HL-60 (cell line): ENCODE data around the gene EXOSC2.

ENCODE experiments used
- DNase-seq, 2 experiments: peaks; one replicate each; pipeline ENCODE4 v3.0.0-alpha.2; 2010 to 2020; ENCODE audit warnings: low read depth in 1 of 2, low spot score in 1 of 2
- H3K27ac ChIP-seq: fragments of 250-450 bp; sonication (Bioruptor Pico); replicated peaks from 2 replicates; pipeline ENCODE4 v1.5.1; 2020; ENCODE audit warnings: mild to moderate bottlenecking, moderate library complexity
- H3K27me3 ChIP-seq: fragments of 250-450 bp; sonication (Bioruptor Pico); 2 replicates; pipeline ENCODE4 v1.5.1; 2021; ENCODE audit warnings: mild to moderate bottlenecking, moderate library complexity; ENCODE audit not compliant: insufficient read depth, poor library complexity, severe bottlenecking
- H3K4me3 ChIP-seq: replicated peaks from 2 replicates; pipeline ENCODE4 v1.5.1; 2011; ENCODE audit warnings: mild to moderate bottlenecking, control low read depth, low read length; ENCODE audit not compliant: insufficient read depth
- CTCF ChIP-seq: IDR thresholded peaks from one replicate; pipeline ENCODE4 v1.5.1; 2011; ENCODE audit warnings: low read length, control low read depth, inconsistent platforms; ENCODE audit not compliant: insufficient read depth
- GABPA ChIP-seq: IDR thresholded peaks from 2 replicates; pipeline ENCODE4 v1.6.1; 2012; ENCODE audit warnings: low read depth
- POLR2AphosphoS5 ChIP-seq: IDR thresholded peaks from 2 replicates; pipeline ENCODE4 v1.6.1; 2012; ENCODE audit warnings: low read depth
- REST ChIP-seq: IDR thresholded peaks from 2 replicates; pipeline ENCODE4 v1.6.1; 2012; ENCODE audit warnings: low read depth; ENCODE audit not compliant: insufficient replicate concordance
- SPI1 ChIP-seq: IDR thresholded peaks from 2 replicates; pipeline ENCODE4 v1.6.1; 2012; ENCODE audit warnings: low read depth, mild to moderate bottlenecking, borderline replicate concordance

Gene EXOSC2

GRCh38 chr9:130672933-130673615 lies 20.5 kb upstream of the EXOSC2 start:
- no peak for DNase-seq
- no peak overlapping the region for H3K4me3 ChIP-seq
- no peak overlapping the region for H3K27ac ChIP-seq
- no peak for TF ChIP-seq SPI1
- TF ChIP-seq CTCF: no peak
- no peak for TF ChIP-seq POLR2AphosphoS5
- no peak for TF ChIP-seq REST
- no peak for TF ChIP-seq GABPA
- no peaks in the 10 kb centered on the region for H3K27me3 ChIP-seq

DNA sequence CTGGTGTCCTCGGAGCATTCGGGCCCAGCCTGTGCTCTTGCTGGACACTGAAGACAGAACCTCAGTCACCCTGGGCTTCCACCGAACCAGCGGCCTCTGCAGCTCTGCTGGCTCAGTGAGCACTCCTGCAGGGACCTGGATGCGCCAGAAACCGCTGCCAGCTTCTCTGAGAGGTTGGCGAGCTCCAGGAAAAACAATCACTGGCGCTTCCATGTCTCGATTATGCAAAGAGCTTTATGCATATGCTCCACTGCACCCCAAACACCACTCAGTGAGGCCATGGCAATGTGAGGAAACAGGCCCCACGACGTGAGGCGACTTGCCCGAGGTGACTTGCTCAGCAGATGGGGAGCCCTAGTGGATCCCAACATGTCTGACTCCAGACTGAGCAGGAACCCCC lies 18.2 kb upstream of the EXOSC2 start:
- TF ChIP-seq SPI1: no peak
- TF ChIP-seq POLR2AphosphoS5: no peak
- TF ChIP-seq GABPA: no peak
- no peak for TF ChIP-seq CTCF
- TF ChIP-seq REST: no peak
- DNase-seq: no peak
- Histone ChIP-seq H3K4me3 (no peak overlapping the region), H3K27ac (no peak overlapping the region), H3K27me3 (no peaks in the 10 kb centered on the region)

DNA sequence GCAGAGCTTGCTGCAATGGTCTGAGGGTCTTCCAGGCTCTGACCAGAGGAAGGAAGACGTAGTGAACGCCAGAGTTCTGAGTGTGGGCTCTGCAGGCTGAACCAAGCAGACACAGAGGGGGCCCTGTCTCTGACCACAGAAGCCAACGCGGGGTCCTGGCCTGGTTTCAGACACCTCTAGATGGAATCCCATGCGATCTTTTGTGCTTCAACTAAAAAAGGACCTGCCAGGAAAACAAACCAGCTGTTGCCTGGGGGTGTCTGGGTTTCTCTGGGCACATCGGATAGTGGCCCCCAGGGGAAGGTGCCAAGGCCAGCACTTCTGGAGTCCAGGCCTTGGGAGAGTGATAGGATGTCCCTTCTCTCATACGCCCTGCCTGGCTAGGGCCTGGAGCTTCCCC lies 16.3 kb upstream of the EXOSC2 start:
- H3K4me3 ChIP-seq: no peak overlapping the region
- DNase-seq: no peak
- TF ChIP-seq CTCF: no peak
- no peak for TF ChIP-seq GABPA
- no peak for TF ChIP-seq POLR2AphosphoS5
- TF ChIP-seq REST: no peak
- no peak for TF ChIP-seq SPI1
- peaks cover 4% of the 10 kb centered on the region for H3K27me3 ChIP-seq
- H3K27ac ChIP-seq: no peak overlapping the region
